ENCODE measurements around the gene LAG3. TPM values are rescaled to one million over a fixed set of nuclear protein-coding genes. Genes with fewer than 3 reads are reported as not detected.
A peak's percentile ranks its signal among the peaks of the same experiment; 100 is the strongest.

The LAG3 gene
- polyA plus RNA-seq, 1 donor (not counting 4 experiments of a cell fraction or from before 2014, with no cell fraction given), result 0.09 TPM

GRCh38 chr12:6766651-6767349 lies 5.5 kb upstream of the LAG3 start:
- Histone ChIP-seq H3K27ac (ENCODE audit: control insufficient read depth, insufficient read depth, low read length) (peak overlapping the region; percentile 26), H3K36me3 (ENCODE audit: control insufficient read depth in 2 of 2, extremely low read depth in 1 of 2, insufficient read depth in 2 of 2, low read length in 2 of 2) (peaks cover 4 to 7% of the 10 kb centered on the region in 2 experiments), H3K4me2 (ENCODE audit: control insufficient read depth, extremely low read depth, insufficient read depth, low read depth, low read length) (peak overlapping the region; percentile 75), H3K79me2 (ENCODE audit: control insufficient read depth, insufficient read depth, low read length) (peaks cover 11% of the 10 kb centered on the region), H3K4me3 (ENCODE audit: control insufficient read depth in 2 of 3, extremely low read depth in 1 of 3, insufficient read depth in 2 of 3, low read depth in 1 of 3, low read length in 3 of 3) (peak overlapping the region; percentile 66 to 90 (median 80)), H3K9ac (ENCODE audit: control insufficient read depth, extremely low read depth, insufficient read depth, low read length) (peak overlapping the region; percentile 80), H2AFZ (ENCODE audit: control insufficient read depth, low read length) (peak overlapping the region; percentile 63), H3K9me3 (ENCODE audit: control insufficient read depth, low read depth, low read length) (no peaks in the 10 kb centered on the region), H3K27me3 (ENCODE audit: control insufficient read depth, extremely low read depth, insufficient read depth, low read length) (no peaks in the 10 kb centered on the region), H4K20me1 (ENCODE audit: control insufficient read depth, extremely low read depth, insufficient read depth, low read length) (no peaks in the 10 kb centered on the region), H3K9me1 (ENCODE audit: control insufficient read depth, extremely low read depth, insufficient read depth, low read length) (no peaks in the 10 kb centered on the region), H3K4me1 (ENCODE audit: control insufficient read depth, extremely low read depth, insufficient read depth, low read length) (peaks cover 32% of the 10 kb centered on the region)
- DNase-seq (ENCODE audit: low read depth, low spot score) (no peak), FAIRE-seq (no peak)
- dilution Hi-C loops (cut with MboI; ENCODE audit: extremely low pct_ligation_motif_present, low sequenced_read_pairs), result no loop called here
- TF ChIP-seq EZH2 (IDR thresholded peaks at IDR 0.05; ENCODE audit: low read length), result no peak
- TF ChIP-seq CTCF (optimal IDR thresholded peaks at IDR 0.05 in 1 of 3, IDR thresholded peaks at IDR 0.05 in 1 of 3, conservative IDR thresholded peaks at IDR 0.05 in 1 of 3; ENCODE audit: extremely low read depth in 1 of 3, insufficient read depth in 2 of 3, low read length in 3 of 3), result peak in 2 of 3 experiments; percentile 72 to 75

- Histone ChIP-seq H4K20me1 (ENCODE audit: control insufficient read depth, extremely low read depth, insufficient read depth, low read length) (no peaks in the 10 kb centered on the region), H3K79me2 (ENCODE audit: control insufficient read depth, insufficient read depth, low read length) (peaks cover 11% of the 10 kb centered on the region), H3K27me3 (ENCODE audit: control insufficient read depth, extremely low read depth, insufficient read depth, low read length) (peaks cover under 1% of the 10 kb centered on the region), H3K4me3 (ENCODE audit: control insufficient read depth in 2 of 3, extremely low read depth in 1 of 3, insufficient read depth in 2 of 3, low read depth in 1 of 3, low read length in 3 of 3) (peak overlapping the region; percentile 66 to 90 (median 80)), H3K9me3 (ENCODE audit: control insufficient read depth, low read depth, low read length) (no peaks in the 10 kb centered on the region), H3K9me1 (ENCODE audit: control insufficient read depth, extremely low read depth, insufficient read depth, low read length) (no peaks in the 10 kb centered on the region), H3K4me1 (ENCODE audit: control insufficient read depth, extremely low read depth, insufficient read depth, low read length) (peaks cover 32% of the 10 kb centered on the region), H2AFZ (ENCODE audit: control insufficient read depth, low read length) (peak overlapping the region; percentile 63), H3K9ac (ENCODE audit: control insufficient read depth, extremely low read depth, insufficient read depth, low read length) (peak overlapping the region; percentile 80), H3K27ac (ENCODE audit: control insufficient read depth, insufficient read depth, low read length) (peak overlapping the region; percentile 26), H3K36me3 (ENCODE audit: control insufficient read depth in 2 of 2, extremely low read depth in 1 of 2, insufficient read depth in 2 of 2, low read length in 2 of 2) (peaks cover 4 to 7% of the 10 kb centered on the region in 2 experiments), H3K4me2 (ENCODE audit: control insufficient read depth, extremely low read depth, insufficient read depth, low read depth, low read length) (peak overlapping the region; percentile 75)
- dilution Hi-C loops (cut with MboI; ENCODE audit: extremely low pct_ligation_motif_present, low sequenced_read_pairs), result no loop called here
- TF ChIP-seq CTCF (optimal IDR thresholded peaks at IDR 0.05 in 1 of 3, IDR thresholded peaks at IDR 0.05 in 1 of 3, conservative IDR thresholded peaks at IDR 0.05 in 1 of 3; ENCODE audit: extremely low read depth in 1 of 3, insufficient read depth in 2 of 3, low read length in 3 of 3) (no peak), EZH2 (IDR thresholded peaks at IDR 0.05; ENCODE audit: low read length) (no peak)
- FAIRE-seq (peak; percentile 5), DNase-seq (ENCODE audit: low read depth, low spot score) (no peak)
Measured at GRCh38 chr12:6767353-6768319, 4.7 kb upstream of the LAG3 start.
